GM23338 (cell line): ENCODE results near the gene VGLL2. TPM values are rescaled to one million over a fixed set of nuclear protein-coding genes. Genes with fewer than 3 reads are reported as not detected.

Source experiments
- ATAC-seq: fragments of 200-7000 bp; cut with Tn5 transposase; 3 replicates; pipeline ENCODE4 v1.9.1; 2020
- DNase-seq: peaks from one replicate; pipeline ENCODE4 v3.0.0-alpha.2; 2015; ENCODE audit warnings: low spot score
- H2AFZ ChIP-seq: fragments of 200-600 bp; sonication (generic); 2 replicates; pipeline ENCODE4 v1.8.0; 2016; ENCODE audit warnings: antibody characterized with exemption, mild to moderate bottlenecking, moderate library complexity
- H3F3A ChIP-seq: fragments of 200-600 bp; sonication (generic); replicated peaks from 2 replicates; pipeline ENCODE4 v1.8.0; 2017; ENCODE audit warnings: antibody characterized with exemption, mixed run types, low read depth
- H3K27ac ChIP-seq: fragments of 200-600 bp; sonication (generic); 2 replicates; pipeline ENCODE4 v1.6.1; 2016; ENCODE audit warnings: low read depth
- H3K27me3 ChIP-seq: fragments of 200-600 bp; sonication (generic); 2 replicates; pipeline ENCODE4 v1.8.0; 2016; ENCODE audit warnings: mild to moderate bottlenecking, mixed run types, moderate library complexity; ENCODE audit not compliant: insufficient read depth
- H3K36me3 ChIP-seq: fragments of 200-600 bp; sonication (generic); 2 replicates; pipeline ENCODE4 v1.8.0; 2016; ENCODE audit warnings: mild to moderate bottlenecking; ENCODE audit not compliant: insufficient read depth
- H3K4me1 ChIP-seq: fragments of 200-600 bp; sonication (generic); 2 replicates; pipeline ENCODE4 v1.8.0; 2016; ENCODE audit warnings: mild to moderate bottlenecking, moderate library complexity; ENCODE audit not compliant: insufficient read depth
- H3K4me2 ChIP-seq: fragments of 200-600 bp; sonication (generic); 2 replicates; pipeline ENCODE4 v1.7.1; 2017; ENCODE audit warnings: mixed run types
- H3K4me3 ChIP-seq: fragments of 200-600 bp; sonication (generic); 2 replicates; pipeline ENCODE4 v1.6.1; 2016; ENCODE audit warnings: mixed run types
- H3K79me2 ChIP-seq: fragments of 200-600 bp; sonication (generic); replicated peaks from 2 replicates; pipeline ENCODE4 v1.8.0; 2017; ENCODE audit warnings: mild to moderate bottlenecking; ENCODE audit not compliant: insufficient read depth
- H3K9me2 ChIP-seq: fragments of 200-600 bp; sonication (generic); 2 replicates; pipeline ENCODE4 v1.8.0; 2017; ENCODE audit not compliant: insufficient read depth
- H4K20me1 ChIP-seq: fragments of 200-600 bp; sonication (generic); replicated peaks from 2 replicates; pipeline ENCODE4 v1.8.0; 2017; ENCODE audit warnings: mild to moderate bottlenecking; ENCODE audit not compliant: insufficient read depth
- H3K27ac Mint-ChIP-seq: 2 replicates; pipeline ENCODE4 v1.8.0; 2020; ENCODE audit warnings: inconsistent platforms, mild to moderate bottlenecking, moderate library complexity, mixed read lengths
- H3K27me3 Mint-ChIP-seq: 3 replicates; pipeline ENCODE4 v1.8.0; 2022; ENCODE audit warnings: low read depth, mild to moderate bottlenecking, moderate library complexity, mixed read lengths, inconsistent platforms; ENCODE audit not compliant: insufficient read depth, poor library complexity
- H3K36me3 Mint-ChIP-seq: 3 replicates; pipeline ENCODE4 v1.8.0; 2021; ENCODE audit warnings: low read depth, mild to moderate bottlenecking, inconsistent platforms, moderate library complexity, mixed read lengths
- H3K4me1 Mint-ChIP-seq: 3 replicates; pipeline ENCODE4 v1.8.0; 2020; ENCODE audit warnings: mild to moderate bottlenecking, inconsistent platforms, mixed read lengths
- H3K4me3 Mint-ChIP-seq: 3 replicates; pipeline ENCODE4 v1.8.0; 2021; ENCODE audit warnings: moderate library complexity, mild to moderate bottlenecking, inconsistent platforms, mixed read lengths
- H3K9me3 Mint-ChIP-seq: 3 replicates; pipeline ENCODE4 v1.8.0; 2020; ENCODE audit warnings: moderate library complexity, mild to moderate bottlenecking, inconsistent platforms, mixed read lengths
- CREB1 ChIP-seq: fragments of 250-450 bp; sonication (Bioruptor Pico); IDR thresholded peaks from 2 replicates; pipeline ENCODE4 v1.5.0; 2020; ENCODE audit warnings: low read depth, mild to moderate bottlenecking, moderate library complexity
- CTCF ChIP-seq, 2 experiments: fragments of 200-600 bp in 1 of 2; sonication (generic) in 1 of 2; conservative IDR thresholded peaks; 2 replicates each; pipeline versions ENCODE4 v1.5.1 to v1.6.1; 2016 to 2017; ENCODE audit warnings: antibody characterized with exemption in 2 of 2, low read depth in 2 of 2, mild to moderate bottlenecking in 2 of 2, moderate library complexity in 1 of 2
- ETS1 ChIP-seq: IDR thresholded peaks from 2 replicates; pipeline ENCODE4 v1.6.1; 2016; ENCODE audit warnings: antibody characterized with exemption
- EZH2 ChIP-seq: fragments of 200-600 bp; sonication (generic); IDR thresholded peaks from one replicate; pipeline ENCODE4 v1.8.0; 2017; ENCODE audit warnings: antibody characterized with exemption, mild to moderate bottlenecking, low read depth; ENCODE audit not compliant: unreplicated experiment
- EZH2phosphoT487 ChIP-seq: fragments of 200-600 bp; sonication (generic); IDR thresholded peaks from one replicate; pipeline ENCODE4 v1.8.1; 2018; ENCODE audit warnings: antibody characterized with exemption; ENCODE audit not compliant: unreplicated experiment
- JUNB ChIP-seq: IDR thresholded peaks from one replicate; pipeline ENCODE4 v1.6.1; 2016; ENCODE audit warnings: antibody characterized with exemption; ENCODE audit not compliant: unreplicated experiment
- NANOG ChIP-seq: IDR thresholded peaks from 2 replicates; pipeline ENCODE4 v1.6.1; 2016; ENCODE audit warnings: antibody characterized with exemption, borderline replicate concordance
- POLR2AphosphoS5 ChIP-seq: IDR thresholded peaks from 2 replicates; pipeline ENCODE4 v1.6.1; 2016; ENCODE audit warnings: antibody characterized with exemption, low read depth
- REST ChIP-seq: IDR thresholded peaks from one replicate; pipeline ENCODE4 v1.6.1; 2018; ENCODE audit warnings: antibody characterized with exemption; ENCODE audit not compliant: unreplicated experiment
- STAT1 ChIP-seq: IDR thresholded peaks from one replicate; pipeline ENCODE4 v1.6.1; 2016; ENCODE audit warnings: antibody characterized with exemption; ENCODE audit not compliant: unreplicated experiment
- ZNF114 ChIP-seq: fragments of 250-450 bp; sonication (Bioruptor Pico); IDR thresholded peaks from 2 replicates; pipeline ENCODE4 v1.5.0; 2020; ENCODE audit warnings: mild to moderate bottlenecking, moderate library complexity
- ZNF331 ChIP-seq: fragments of 250-450 bp; sonication (Bioruptor Pico); IDR thresholded peaks from 2 replicates; pipeline ENCODE4 v1.5.0; 2020; ENCODE audit warnings: low read depth, mild to moderate bottlenecking, moderate library complexity
- ZNF462 ChIP-seq: fragments of 250-450 bp; sonication (Bioruptor Pico); IDR thresholded peaks from 2 replicates; pipeline ENCODE4 v1.5.0; 2020; ENCODE audit warnings: mild to moderate bottlenecking, moderate library complexity
- polyA plus RNA-seq: library from polyadenylated mRNA; unstranded; fragments of >200 nt; fragmentation: Nextera tagmentation; extraction: Ambion mirVana; gene quantifications from 2 replicates; pipeline ENCODE4 v1.2.1, GENCODE V29; 2016
- total RNA-seq: library from RNA; depleted of rRNA; stranded (reverse); fragments of >200 nt; shearing (Covaris generic); gene quantifications from 2 replicates; pipeline ENCODE4 v1.2.3, GENCODE V29; 2014

Gene VGLL2
- total and polyA plus RNA-seq, 2 experiments from 2014 or later = not detected

- Histone ChIP-seq H3K36me3 (no peaks in the 10 kb centered on the region), H3F3A (peaks cover 7% of the 10 kb centered on the region; the same call in 1 of the 2 replicates), H3K27me3 (peaks cover 100% of the 10 kb centered on the region), H3K79me2 (no peaks in the 10 kb centered on the region), H3K27ac (no peak overlapping the region), H4K20me1 (peaks cover 19% of the 10 kb centered on the region), H3K4me1 (peaks cover 57% of the 10 kb centered on the region), H2AFZ (no peak overlapping the region), H3K4me3 (peak overlapping the region; percentile 42; the same call in 1 of the 2 replicates), H3K4me2 (peak overlapping the region; percentile 73), H3K9me2 (no peaks in the 10 kb centered on the region)
- Mint-ChIP-seq H3K4me1 (peaks cover 48% of the 10 kb centered on the region), H3K4me3 (peak overlapping the region; percentile 17; the same call in 1 of the 3 replicates), H3K27ac (no peak overlapping the region), H3K9me3 (0 out of 3 replicates have a peak, but pooled peaks cover 2% of the 10 kb centered on the region), H3K27me3 (peaks cover 96% of the 10 kb centered on the region), H3K36me3 (no peaks in the 10 kb centered on the region)
- TF ChIP-seq ZNF462 (CRISPR knock-in tag) (no peak), JUNB (no peak), STAT1 (no peak), ZNF331 (no peak), CTCF (conservative IDR thresholded peaks at IDR 0.05; ENCODE audit: low read depth in 2 of 2) (peak; percentile 68 to 86), NANOG (no peak), POLR2AphosphoS5 (no peak), EZH2 (peak; percentile 55), REST (no peak), ZNF114 (no peak), CREB1 (CRISPR knock-in tag) (no peak), EZH2phosphoT487 (no peak), ETS1 (no peak)
- peak; percentile 91 for DNase-seq
- ATAC-seq = peak; percentile 9
Observed at GRCh38 chr6:117267766-117268534, 2.6 kb downstream of the VGLL2 start.
